ENCODE results near the gene ZBTB25.

DNA sequence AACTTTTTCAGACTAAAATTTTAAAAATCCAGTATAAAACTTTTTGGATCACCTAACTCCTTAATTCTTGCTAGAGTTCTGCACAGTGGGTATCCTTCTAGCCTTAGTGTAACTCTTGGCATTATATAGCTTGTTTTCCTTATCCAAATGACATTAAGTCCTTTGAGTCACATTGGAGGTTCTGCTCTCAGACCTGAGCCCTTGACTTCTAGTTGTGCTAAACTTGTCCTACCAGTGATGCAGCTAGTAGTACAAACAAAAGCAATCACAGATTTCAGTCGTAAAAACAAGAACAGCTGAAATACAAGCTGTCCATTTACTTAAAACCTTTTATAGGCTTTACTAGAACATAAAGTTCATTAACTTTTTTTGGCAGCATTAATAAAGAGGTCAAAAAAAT lies 11.4 kb upstream of the ZBTB25 start:
- TF ChIP-seq, protein P1, sequence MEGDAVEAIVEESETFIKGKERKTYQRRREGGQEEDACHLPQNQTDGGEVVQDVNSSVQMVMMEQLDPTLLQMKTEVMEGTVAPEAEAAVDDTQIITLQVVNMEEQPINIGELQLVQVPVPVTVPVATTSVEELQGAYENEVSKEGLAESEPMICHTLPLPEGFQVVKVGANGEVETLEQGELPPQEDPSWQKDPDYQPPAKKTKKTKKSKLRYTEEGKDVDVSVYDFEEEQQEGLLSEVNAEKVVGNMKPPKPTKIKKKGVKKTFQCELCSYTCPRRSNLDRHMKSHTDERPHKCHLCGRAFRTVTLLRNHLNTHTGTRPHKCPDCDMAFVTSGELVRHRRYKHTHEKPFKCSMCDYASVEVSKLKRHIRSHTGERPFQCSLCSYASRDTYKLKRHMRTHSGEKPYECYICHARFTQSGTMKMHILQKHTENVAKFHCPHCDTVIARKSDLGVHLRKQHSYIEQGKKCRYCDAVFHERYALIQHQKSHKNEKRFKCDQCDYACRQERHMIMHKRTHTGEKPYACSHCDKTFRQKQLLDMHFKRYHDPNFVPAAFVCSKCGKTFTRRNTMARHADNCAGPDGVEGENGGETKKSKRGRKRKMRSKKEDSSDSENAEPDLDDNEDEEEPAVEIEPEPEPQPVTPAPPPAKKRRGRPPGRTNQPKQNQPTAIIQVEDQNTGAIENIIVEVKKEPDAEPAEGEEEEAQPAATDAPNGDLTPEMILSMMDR (IDR thresholded peaks at IDR 0.05) = no peak
- no peak for TF ChIP-seq POLR2A (IDR thresholded peaks at IDR 0.05)
- TF ChIP-seq POLR2AphosphoS5 (IDR thresholded peaks at IDR 0.05) = no peak
- TF ChIP-seq EP300 (IDR thresholded peaks at IDR 0.05) = no peak

Data from sigmoid colon (tissue), 4 donors.